8988T (cell line): ENCODE results near the gene ATAD3A.

Source experiments
- DNase-seq: peaks from one replicate; pipeline ENCODE4 v3.0.0; 2011

Gene ATAD3A

GRCh38 chr1:1558591-1558990 is 46.6 kb downstream of the ATAD3A start:
- DNase-seq, result no peak

GRCh38 chr1:1559066-1559465 is 47.1 kb downstream of the ATAD3A start:
- no peak for DNase-seq

GRCh38 chr1:1560178-1560577 is 48.2 kb downstream of the ATAD3A start:
- DNase-seq, result no peak

GRCh38 chr1:1561801-1562470 is 50.0 kb downstream of the ATAD3A start:
- no peak for DNase-seq

- DNase-seq, result no peak
Observed at GRCh38 chr1:1562556-1563195, 50.7 kb downstream of the ATAD3A start.

- DNase-seq, result no peak
Observed at GRCh38 chr1:1563688-1564087, 51.7 kb downstream of the ATAD3A start.

- DNase-seq, result no peak
Observed at GRCh38 chr1:1564268-1564667, 52.3 kb downstream of the ATAD3A start.

GRCh38 chr1:1565340-1565739 is 53.4 kb downstream of the ATAD3A start:
- no peak for DNase-seq

GRCh38 chr1:1567152-1567875 is 55.4 kb downstream of the ATAD3A start:
- no peak for DNase-seq

GRCh38 chr1:1567891-1568291 is 55.9 kb downstream of the ATAD3A start:
- no peak for DNase-seq

GRCh38 chr1:1569341-1569740 is 57.4 kb downstream of the ATAD3A start:
- no peak for DNase-seq

- peak; percentile 72 for DNase-seq
Observed at GRCh38 chr1:1573843-1574720, 62.1 kb downstream of the ATAD3A start.

GRCh38 chr1:1574721-1575537 is 63.0 kb downstream of the ATAD3A start, which contains the start of gene SSU72:
TSS of gene SSU72 (minus strand) at chr1:1574863. CDS start at chr1:1574557, 306 bp downstream.
- DNase-seq, result peak; percentile 76

- DNase-seq, result no peak
Observed at GRCh38 chr1:1577367-1578011, 65.5 kb downstream of the ATAD3A start.

GRCh38 chr1:1578371-1578940 is 66.5 kb downstream of the ATAD3A start:
- DNase-seq, result no peak

- no peak for DNase-seq
Observed at GRCh38 chr1:1582585-1583346, 70.8 kb downstream of the ATAD3A start.

GRCh38 chr1:1583347-1584010 is 71.5 kb downstream of the ATAD3A start:
- DNase-seq, result no peak
